ENCODE data around the gene DMD.
"Not testable (repeated sequence)": the region's sequence is repeated elsewhere in the genome, so short reads cannot be mapped to it uniquely, and the experiment has no call there.

Gene DMD

DNA sequence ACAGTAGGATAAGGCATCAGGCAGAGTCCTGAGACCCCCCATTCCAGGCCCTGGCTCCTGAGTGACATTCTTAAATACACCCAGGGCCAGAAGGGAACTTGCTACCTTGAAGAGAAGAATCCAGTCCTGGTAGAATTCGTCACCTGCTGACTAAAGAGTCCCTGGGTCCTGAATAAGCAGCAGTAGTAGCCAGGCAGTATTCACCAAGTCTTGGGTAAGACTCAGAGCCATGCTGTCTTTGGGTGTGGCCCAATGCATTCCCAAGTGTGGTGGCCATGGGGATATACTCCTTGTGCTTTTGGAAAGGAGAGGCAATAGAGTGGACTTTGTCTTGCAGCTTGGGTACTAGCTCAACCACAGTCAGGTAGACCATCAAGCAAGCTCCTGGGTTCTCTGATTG lies 359.1 kb downstream of the DMD start:
- DNase-seq (ENCODE audit: low read depth, low spot score), result no peak

DNA sequence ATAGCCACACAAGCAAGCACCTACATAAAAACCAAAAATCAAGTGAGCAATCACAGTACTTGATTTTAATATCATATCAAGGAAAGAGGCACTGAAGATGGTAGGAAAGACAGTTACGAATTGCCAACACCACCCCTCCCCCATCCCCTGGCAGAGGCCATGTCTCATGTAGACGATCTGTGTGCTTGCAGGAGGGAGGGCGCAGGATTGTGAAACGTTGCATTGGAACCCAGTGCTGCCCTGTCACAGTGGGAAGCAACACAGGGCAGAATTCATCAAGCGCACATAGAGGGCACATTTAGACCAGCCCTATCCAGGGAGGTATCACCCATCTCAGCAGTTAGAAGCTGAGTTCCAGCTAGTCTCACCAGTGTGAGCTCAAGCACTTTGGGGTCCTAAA lies 359.8 kb downstream of the DMD start:
- DNase-seq (ENCODE audit: low read depth, low spot score), result no peak

DNA sequence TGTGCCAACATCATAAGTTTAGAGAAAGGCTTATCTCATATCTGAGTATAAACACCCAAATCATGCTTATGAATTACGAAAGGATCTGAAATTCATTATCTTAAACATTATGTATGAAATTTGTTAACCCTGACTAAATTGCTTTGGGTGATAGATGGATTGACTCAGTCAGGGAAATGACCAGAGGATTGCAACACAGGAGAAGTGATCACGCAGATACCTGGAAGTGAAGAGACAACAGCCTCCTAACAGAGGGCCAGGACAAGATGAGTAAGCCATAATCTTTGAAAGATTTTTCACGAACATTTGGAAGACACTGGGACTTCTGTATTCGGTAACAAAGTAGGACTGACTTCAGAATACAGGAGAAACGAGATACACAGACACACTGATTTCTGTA lies 363.4 kb downstream of the DMD start:
- no peak for DNase-seq (ENCODE audit: low read depth, low spot score)

DNA sequence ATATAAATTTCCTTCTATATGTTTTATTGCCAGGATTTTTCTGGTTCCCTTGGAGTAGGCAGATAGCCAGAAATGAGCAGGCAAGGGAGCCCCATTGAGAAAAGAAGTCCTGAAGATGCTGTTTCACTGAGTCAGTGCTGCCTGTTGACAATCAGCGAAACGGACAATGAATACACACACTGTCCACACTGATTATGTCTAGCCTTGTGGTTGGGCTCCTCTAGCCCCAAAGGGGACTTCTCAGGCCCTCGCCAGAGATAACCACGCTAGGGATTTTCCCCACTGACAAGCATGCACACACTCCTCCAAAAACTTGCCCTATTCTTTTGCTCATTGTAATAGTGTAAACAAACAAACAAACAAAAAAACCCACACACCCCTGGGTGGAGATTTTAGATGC lies 369.3 kb downstream of the DMD start:
- DNase-seq (ENCODE audit: low read depth, low spot score), result no peak

DNA sequence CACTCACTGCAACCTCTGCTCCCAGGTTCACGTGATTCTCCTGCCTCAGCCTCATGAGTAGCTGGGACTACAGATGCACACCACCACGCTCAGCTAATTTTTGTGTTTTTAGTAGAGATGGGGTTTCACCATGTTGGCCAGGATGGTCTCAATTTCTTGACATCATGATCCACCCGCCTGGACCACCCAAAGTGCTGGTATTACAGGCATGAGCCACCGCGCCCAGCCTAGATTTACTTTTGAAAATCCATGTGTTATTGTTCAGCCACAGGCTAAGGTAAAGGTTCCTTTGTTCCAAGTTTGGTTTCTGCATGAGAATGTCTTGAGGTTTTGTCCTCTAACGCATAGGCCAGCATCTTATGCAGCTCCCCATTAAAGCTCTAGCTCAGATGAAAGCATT lies 371.6 kb downstream of the DMD start:
- no peak for DNase-seq (ENCODE audit: low read depth, low spot score)

DNA sequence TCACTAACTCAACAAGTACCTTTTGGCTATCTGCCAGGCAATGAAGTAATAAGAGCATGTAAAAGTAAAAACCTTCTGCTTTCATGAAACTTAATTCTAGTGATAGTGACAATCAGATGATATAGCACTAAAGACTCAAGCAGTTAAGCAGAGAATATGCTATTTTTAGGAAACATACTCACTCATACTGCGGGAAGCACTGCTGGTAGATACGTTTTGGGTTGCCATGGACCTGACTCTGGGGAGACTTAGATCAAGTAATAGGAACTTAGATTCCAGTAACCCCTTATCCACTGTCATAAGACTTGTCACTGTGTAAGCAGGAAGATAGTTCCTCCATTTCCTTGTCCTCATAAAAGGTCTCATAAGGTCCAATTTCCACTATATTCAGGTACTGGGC lies 386.3 kb downstream of the DMD start:
- DNase-seq (ENCODE audit: low read depth, low spot score), result no peak

DNA sequence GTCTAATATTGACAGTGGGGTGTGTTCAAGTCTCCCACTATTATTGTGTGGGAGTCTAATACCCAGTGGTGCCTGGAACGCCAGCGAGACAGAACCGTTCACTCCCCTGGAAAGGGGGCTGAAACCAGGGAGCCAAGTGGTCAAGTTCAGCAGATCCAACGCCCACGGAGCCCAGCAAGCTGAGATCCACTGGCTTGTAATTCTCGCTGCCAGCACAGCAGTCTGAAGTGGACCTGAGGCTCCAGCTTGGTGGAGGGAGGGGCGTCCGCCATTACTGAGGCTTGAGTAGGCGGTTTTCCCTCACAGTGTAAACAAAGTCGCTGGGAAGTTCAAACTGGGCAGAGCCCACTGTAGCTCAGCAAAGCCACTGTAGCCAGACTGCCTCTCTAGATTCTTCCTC lies 407.3 kb downstream of the DMD start:
- DNase-seq (ENCODE audit: low read depth, low spot score), result no peak

DNA sequence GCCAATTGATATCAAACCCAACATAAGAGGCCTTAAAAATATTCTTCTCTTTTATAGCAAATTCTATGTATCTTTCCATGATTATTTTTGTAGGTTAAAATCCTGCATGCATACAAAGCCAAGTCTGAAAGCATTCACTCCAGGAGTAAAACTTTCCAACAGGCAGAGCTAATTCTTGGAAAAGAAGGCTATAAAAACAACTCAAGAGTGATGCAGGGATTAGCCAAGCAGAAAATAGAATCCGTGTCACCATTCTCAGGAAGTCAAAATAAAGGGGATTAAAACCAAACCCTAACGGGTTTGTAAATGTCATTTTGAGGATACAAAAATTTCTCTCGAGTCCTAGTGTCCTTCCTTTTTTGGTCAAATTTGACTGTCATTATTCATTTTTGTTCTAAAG lies 412.4 kb downstream of the DMD start:
- no peak for DNase-seq (ENCODE audit: low read depth, low spot score)

DNA sequence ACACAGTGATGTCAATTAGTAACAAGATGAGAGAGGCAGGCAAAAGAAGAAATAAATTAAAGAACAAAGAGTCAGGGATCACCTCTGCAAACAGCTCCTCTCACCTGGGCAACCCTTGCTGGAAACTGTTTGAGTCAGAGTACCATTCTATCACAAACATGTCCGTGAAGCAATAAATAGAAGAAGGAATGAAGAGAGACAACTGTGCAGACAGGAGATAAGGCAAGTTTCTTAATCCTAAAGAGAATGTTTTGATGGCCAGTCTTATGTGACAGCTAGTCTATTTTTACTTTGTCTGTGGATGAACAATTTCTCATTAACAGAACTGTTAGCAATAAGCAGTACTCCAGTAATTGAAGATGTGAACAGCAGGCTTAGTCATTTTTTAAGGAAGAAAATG lies 422.4 kb downstream of the DMD start:
- no peak for DNase-seq (ENCODE audit: low read depth, low spot score)

DNA sequence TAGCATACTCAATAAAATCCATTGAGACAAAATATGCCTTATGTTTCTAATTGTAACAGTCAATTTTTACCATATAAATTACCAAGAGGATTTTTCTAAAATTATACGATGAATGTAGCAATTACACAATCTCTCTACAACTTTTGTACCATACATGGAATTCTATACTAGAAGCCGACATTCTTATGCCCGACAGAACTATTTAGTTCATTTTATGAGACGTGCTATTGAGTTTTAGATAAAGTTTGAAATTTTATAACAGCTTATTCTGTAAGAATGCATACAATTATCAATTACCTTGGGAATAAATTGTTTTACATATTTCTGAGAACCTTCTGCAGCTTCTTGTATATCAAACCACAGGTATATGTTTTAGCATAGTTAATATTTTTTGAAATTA lies 431.2 kb downstream of the DMD start:
- no peak for DNase-seq (ENCODE audit: low read depth, low spot score)

DNA sequence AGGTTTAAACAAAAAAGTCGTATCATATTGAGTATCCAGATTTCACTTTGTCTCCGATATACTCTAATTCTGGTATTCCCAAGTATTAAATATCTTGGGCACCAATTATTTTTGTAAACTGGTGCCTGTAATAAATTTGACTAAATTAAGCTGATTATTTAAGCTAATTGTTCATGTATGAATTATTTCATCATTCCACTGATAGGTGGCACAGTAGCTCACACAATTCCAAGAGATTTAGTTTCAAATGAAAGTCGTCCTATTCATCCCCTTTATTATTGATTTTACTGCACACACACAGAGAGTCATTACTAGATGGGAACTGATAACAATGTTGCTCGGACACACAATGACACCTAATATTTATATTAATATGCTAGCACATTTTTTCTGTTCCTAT lies 432.4 kb downstream of the DMD start:
- no peak for DNase-seq (ENCODE audit: low read depth, low spot score)

DNA sequence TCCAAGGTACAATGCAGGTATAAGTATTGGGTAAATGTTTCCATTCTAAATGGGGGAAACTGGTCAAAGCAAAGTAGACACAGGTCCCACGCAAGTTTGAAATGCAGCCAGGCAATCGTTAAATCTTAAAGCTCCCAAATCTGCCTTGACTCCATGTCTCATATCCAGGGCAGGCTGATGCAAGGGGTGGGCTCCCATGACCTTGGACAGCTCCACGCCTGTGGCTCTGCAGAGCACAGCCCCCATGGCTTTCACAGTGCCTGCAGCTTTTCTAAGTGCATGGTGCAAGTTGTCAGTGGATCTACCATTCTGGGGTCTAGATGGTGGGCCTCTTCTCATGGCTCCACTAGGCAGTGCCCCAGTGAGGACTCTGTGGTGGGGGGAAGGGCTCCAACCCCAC lies 436.4 kb downstream of the DMD start:
- DNase-seq (ENCODE audit: low read depth, low spot score), result no peak

DNA sequence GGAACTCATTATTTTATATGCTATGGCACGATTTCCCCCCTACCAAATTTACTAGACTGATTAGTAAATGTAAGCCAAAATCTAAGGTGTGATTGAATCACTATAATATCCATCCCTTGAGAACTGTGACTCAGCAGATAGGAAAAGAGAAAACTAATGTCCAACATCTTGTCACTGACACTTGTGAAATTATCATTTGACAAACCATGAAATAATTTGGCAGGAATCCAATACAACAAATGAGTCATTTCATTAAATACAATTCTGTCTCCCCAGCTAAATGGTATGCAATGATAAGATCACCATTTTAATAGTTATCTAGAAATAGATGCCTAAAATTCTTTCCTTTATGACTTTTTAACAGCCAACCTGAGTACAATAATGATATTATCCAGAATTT lies 462.3 kb downstream of the DMD start:
- DNase-seq (ENCODE audit: low read depth, low spot score), result no peak

DNA sequence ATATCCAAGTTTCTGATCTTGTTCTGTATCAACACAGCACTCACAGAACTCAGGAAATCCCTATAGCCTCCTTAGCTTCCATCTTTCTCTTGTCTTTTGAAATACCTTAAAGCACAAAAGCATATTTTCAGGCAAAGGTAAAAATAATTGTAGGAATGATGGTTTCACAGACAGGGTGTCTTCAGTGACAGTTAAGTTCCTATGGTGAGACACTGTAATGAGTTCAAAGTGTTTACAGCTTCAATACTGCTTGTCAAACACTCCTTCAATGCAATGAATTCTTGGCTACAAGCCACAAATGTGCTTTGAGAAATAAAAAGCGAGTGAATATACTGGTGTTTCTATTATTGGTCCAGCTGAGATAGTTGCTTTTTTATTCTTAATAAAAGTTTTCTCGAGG lies 466.0 kb downstream of the DMD start:
- DNase-seq (ENCODE audit: low read depth, low spot score), result no peak

DNA sequence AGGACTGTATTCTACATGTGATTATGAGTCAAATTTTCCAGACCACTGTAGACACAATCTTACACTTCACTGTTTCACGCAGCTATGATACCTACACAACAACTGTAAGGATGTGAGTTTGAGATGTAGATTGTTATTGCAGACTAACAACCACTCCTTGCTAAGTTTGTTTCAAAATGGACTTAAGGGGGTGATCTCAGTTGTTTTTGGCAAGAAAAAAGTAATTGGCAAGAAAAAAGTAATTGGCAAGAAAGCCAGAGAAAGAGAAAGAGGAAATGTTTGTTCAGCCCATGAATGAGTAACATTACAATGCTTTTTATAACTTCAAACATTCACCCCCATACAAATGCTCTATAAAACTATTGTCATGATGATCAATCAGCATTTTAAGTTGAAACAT lies 466.4 kb downstream of the DMD start:
- DNase-seq (ENCODE audit: low read depth, low spot score), result no peak

DNA sequence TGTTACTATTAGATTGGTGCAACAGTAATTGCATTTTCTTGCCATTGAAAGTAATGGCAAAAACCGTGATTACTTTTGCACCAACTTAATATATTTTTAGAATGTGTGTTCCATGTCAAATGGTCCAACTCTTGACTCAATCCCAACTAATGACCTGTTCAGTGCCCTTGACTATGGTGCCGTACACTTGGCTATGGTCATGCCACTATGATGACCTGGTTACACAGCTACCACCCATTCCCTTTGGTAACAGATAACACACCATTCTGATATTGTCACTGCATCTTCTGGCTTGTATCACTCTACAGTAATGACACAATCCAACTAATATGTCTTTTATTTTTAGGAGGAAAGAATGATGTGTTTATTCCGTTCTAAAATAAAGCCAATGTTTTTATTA lies 469.4 kb downstream of the DMD start:
- DNase-seq (ENCODE audit: low read depth, low spot score), result no peak

DNA sequence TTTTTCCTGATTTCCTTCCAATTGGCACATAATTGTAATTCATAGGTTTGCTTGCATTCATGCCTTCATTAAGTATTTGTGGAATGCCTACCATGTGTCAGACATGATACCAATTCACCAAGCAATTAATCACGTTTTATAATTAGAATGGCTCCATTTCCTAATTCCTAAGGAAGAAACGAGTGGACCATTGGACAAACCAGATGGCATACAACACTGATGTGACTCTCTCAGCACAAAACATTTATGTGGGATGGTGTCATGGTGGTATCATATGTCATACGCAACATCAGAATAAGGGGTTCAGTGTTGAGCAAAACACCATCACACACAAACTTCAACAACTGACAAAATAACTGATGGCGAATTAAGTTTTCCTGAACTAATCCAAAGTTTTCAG lies 502.8 kb downstream of the DMD start:
- no peak for DNase-seq (ENCODE audit: low read depth, low spot score)

DNA sequence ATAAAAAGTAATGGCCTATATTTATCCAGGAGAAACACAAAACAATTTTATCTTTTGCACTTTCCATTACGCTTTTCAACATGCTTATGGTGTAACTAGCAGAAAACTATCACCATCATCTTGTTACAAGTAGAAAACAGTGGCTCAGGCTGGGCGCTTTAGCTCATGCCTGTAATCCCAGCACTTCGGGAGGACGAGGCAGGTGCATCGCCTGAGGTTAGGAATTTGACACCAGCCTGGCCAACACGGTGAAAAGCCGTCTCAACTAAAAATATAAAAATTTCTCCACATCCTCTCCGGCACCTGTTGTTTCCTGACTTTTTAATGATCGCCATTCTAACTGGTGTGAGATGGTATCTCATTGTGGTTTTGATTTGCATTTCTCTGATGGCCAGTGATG lies 506.0 kb downstream of the DMD start:
- not testable (repeated sequence) for DNase-seq (ENCODE audit: low read depth, low spot score)

DNA sequence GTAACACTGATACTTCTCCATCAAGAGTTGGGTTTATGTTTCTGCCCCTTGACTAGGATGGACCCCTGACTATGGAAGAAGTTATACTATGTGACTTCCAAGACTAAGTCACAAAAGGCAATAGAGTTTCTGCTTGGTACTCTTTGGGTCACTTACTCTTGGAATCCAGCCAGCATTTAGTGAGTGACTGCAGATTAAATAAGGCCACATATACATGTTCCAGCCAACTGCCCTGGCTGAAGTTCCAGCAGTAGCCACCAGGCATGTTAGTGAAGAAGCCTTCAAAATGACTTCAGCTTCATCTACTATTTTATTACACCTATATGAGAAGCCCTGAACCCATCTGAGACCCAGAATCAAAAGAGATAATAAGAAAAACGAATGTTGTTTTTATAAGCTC lies 524.0 kb downstream of the DMD start:
- DNase-seq (ENCODE audit: low read depth, low spot score), result no peak

DNA sequence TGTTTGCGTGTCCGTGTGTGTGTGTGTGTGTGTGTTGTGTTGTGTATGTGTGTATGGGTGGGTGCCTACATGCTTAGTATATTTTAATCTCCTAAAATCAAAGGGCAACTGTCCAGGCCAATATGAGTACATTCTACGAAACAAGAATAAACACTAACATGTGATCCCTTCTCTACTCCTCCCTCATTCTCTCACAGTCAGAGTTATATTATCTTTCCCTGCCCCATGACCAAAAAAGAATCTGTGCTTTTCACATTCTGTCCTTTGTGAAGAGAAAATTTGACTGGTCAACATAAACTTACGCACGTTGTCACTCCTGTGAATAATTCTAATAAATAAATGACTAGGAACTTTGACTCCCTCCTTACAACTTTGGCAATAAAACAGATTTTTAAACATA lies 532.9 kb downstream of the DMD start:
- DNase-seq (ENCODE audit: low read depth, low spot score), result no peak

DNA sequence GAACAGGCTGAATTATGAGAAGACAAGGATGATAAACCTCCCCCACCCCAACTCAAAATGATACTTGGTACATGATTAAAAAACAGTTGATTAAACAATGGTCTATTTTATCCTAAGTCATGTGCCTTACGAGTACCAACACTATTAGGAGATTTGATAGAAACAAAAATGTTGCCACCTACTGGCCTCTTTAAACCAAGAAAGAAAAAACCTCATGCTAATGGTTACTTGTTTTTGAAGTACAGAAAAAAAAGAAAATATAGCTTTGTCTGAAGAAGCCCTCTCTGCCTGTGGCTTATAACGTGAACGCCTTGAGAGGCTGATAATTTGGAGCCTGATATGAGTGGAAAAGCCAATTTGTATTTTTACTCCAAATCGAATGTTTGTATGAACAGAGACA lies 538.2 kb downstream of the DMD start:
- DNase-seq (ENCODE audit: low read depth, low spot score), result no peak

DNA sequence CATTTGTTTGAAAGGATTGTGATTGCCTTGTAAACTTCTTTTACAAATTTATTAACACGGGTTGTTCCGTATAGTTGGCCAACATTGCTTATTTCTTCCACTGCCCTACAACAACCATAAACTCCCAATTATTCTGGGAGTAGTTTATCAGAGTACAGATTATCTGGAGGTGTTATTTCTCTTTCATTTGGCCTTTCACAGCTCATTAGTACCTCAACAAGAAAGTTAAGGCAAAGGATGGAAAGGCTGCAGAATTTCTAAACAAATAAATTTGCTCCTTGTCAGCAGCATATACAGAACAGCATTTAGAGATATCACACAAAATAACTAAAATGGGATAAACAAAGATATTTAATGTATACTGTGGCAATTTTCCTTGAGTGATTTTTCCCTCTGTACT lies 548.8 kb downstream of the DMD start:
- DNase-seq (ENCODE audit: low read depth, low spot score), result no peak

DNA sequence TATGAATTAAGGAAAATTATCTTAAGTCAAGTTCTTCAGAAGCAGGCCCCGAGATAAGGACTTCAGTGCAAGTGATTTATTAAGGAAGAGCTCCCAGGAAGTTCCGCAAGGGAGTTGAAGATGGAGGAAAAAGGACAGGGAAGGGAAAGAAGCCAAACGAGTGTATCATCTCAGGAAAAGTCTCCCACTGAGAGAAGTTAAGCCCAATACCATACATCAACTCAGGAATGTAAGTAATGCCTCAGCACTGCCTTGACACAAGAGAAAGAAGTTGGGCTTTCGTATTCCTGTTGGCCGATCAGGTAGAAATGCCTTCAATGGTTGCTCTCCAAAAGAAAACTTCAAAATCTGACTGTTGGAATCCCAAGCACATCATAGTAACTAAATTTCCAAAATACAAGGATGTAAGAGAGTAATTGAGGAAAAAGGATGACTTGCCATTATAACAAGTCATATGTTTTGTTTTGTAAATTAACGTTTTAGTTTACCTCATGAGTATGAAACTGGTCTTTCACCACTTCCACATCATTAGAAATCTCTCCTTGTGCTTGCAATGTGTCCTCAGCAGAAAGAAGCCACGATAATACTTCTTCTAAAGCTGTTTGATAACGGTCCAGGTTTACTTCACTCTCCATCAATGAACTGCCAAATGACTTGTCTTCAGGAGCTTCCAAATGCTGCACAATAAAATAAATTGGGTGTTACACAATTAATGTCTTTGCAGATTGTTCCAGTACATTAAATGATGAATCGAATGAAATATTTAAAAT lies 566.7 kb downstream of the DMD start:
- no peak for DNase-seq (ENCODE audit: low read depth, low spot score)

DNA sequence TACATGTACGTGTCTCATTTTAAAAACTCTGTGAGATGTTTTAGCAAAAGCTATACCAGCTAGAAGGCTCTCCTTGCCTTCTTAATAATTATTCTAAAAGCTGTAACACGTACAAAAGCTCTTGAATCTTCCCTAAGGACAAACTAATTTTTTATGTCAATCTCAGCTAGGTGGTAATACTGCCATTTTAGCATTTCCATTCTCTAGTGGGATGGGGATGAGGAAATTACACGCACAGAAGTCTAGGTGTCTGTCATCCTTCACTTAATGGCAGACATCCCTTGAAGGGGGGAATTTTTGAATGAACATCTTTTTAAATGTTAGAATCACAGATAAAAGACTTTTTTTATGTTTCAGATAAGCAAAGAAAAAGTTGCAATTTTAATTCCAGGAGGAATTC lies 569.1 kb downstream of the DMD start:
- no peak for DNase-seq (ENCODE audit: low read depth, low spot score)
